Ishikawa (cell line): Measurements from ENCODE around the gene ZSWIM4.

Source experiments
- CEBPB ChIP-seq: IDR thresholded peaks from 2 replicates; pipeline ENCODE4 v1.6.1; 2012
- CREB1 ChIP-seq: IDR thresholded peaks from 2 replicates; pipeline ENCODE4 v1.6.1; 2012; ENCODE audit warnings: low read depth
- EGR1 ChIP-seq: IDR thresholded peaks from 2 replicates; pipeline ENCODE4 v1.6.1; 2012
- EP300 ChIP-seq: IDR thresholded peaks from 2 replicates; pipeline ENCODE4 v1.6.1; 2012; ENCODE audit warnings: borderline replicate concordance
- FOXM1 ChIP-seq: IDR thresholded peaks from 2 replicates; pipeline ENCODE4 v1.6.1; 2012; ENCODE audit warnings: low read depth, borderline replicate concordance
- MAX ChIP-seq: IDR thresholded peaks from 2 replicates; pipeline ENCODE4 v1.6.1; 2012
- NFIC ChIP-seq: IDR thresholded peaks from 2 replicates; pipeline ENCODE4 v1.6.1; 2012
- RAD21 ChIP-seq: IDR thresholded peaks from 2 replicates; pipeline ENCODE4 v1.6.1; 2012; ENCODE audit warnings: low read depth
- REST ChIP-seq: IDR thresholded peaks from 2 replicates; pipeline ENCODE4 v1.6.1; 2012; ENCODE audit warnings: low read depth, mild to moderate bottlenecking
- TAF1 ChIP-seq: IDR thresholded peaks from 2 replicates; pipeline ENCODE4 v1.6.1; 2012; ENCODE audit warnings: low read depth, mild to moderate bottlenecking
- TCF12 ChIP-seq: IDR thresholded peaks from 2 replicates; pipeline ENCODE4 v1.6.1; 2012; ENCODE audit warnings: low read depth
- TEAD4 ChIP-seq: IDR thresholded peaks from 2 replicates; pipeline ENCODE4 v1.6.1; 2012
- USF1 ChIP-seq: IDR thresholded peaks from 2 replicates; pipeline ENCODE4 v1.6.1; 2012
- YY1 ChIP-seq: IDR thresholded peaks from 2 replicates; pipeline ENCODE4 v1.6.1; 2012; ENCODE audit warnings: low read depth
- ZBTB7A ChIP-seq: IDR thresholded peaks from 2 replicates; pipeline ENCODE4 v1.6.1; 2012; ENCODE audit warnings: low read depth

Gene ZSWIM4

GRCh38 chr19:13778398-13778797 lies 16.8 kb upstream of the ZSWIM4 start:
- TF ChIP-seq TAF1: no peak
- no peak for TF ChIP-seq CREB1
- TF ChIP-seq REST: no peak
- TF ChIP-seq USF1: no peak
- TF ChIP-seq YY1: no peak
- no peak for TF ChIP-seq MAX
- TF ChIP-seq TCF12: no peak
- no peak for TF ChIP-seq CEBPB
- no peak for TF ChIP-seq NFIC
- TF ChIP-seq EGR1: no peak
- TF ChIP-seq RAD21: no peak
- no peak for TF ChIP-seq EP300
- TF ChIP-seq ZBTB7A: no peak
- TF ChIP-seq FOXM1: no peak
- no peak for TF ChIP-seq TEAD4

- TF ChIP-seq TCF12 (no peak), EGR1 (no peak), EP300 (no peak)
Observed at GRCh38 chr19:13778847-13779246, 16.4 kb upstream of the ZSWIM4 start.

- TF ChIP-seq NFIC (peak; percentile 38), FOXM1 (no peak)
Observed at GRCh38 chr19:13781547-13781946, 13.7 kb upstream of the ZSWIM4 start.

- TF ChIP-seq NFIC (0 out of 2 replicates have a peak, but pooled peaks have one; percentile 20), TEAD4 (no peak)
Observed at GRCh38 chr19:13782537-13782936, 12.7 kb upstream of the ZSWIM4 start.

- TF ChIP-seq NFIC (no peak), MAX (no peak), TCF12 (no peak), FOXM1 (no peak), CREB1 (no peak), CEBPB (no peak), EP300 (no peak), EGR1 (no peak), REST (no peak), YY1 (no peak), USF1 (no peak)
Observed at GRCh38 chr19:13783565-13784500, 11.4 kb upstream of the ZSWIM4 start.

GRCh38 chr19:13784731-13785452 lies 10.4 kb upstream of the ZSWIM4 start:
- TF ChIP-seq ZBTB7A (peak; percentile 90), EGR1 (no peak), REST (no peak), MAX (0 out of 2 replicates have a peak, but pooled peaks have one; percentile 15), EP300 (no peak), TAF1 (no peak), TCF12 (no peak), NFIC (peak; percentile 55), FOXM1 (no peak), CEBPB (no peak), RAD21 (peak; percentile 86), TEAD4 (no peak), CREB1 (no peak), YY1 (no peak), USF1 (no peak)
